K562 (cell line): Measurements from ENCODE around the gene SPRN. TPM values are rescaled to one million over a fixed set of nuclear protein-coding genes. Genes with fewer than 3 reads are reported as not detected.

Experiments used
- ATAC-seq: fragments of 200-7000 bp; cut with Tn5 transposase; 3 replicates; pipeline ENCODE4 v1.9.1; 2020; ENCODE audit warnings: moderate library complexity
- BruUV-seq: library from RNA; stranded (reverse); fragments of 400-500 nt; replicated peaks from 2 replicates; lab custom pipeline; 2021; lab: Mats Ljungman, UMichigan
- CTCF ChIA-PET: fragments of 300-600 bp; formaldehyde crosslinking; extraction: SDS; loops from one replicate; lab custom pipeline; 2021; ENCODE audit warnings: low intra/inter-chr PET ratio; lab: Yijun Ruan, JAX
- POLR2A ChIA-PET: fragments of 300-600, 350-650 bp; sonication (Branson Sonifier 250); formaldehyde crosslinking; extraction: SDS; loops from one replicate; lab custom pipeline; 2021; ENCODE audit warnings: antibody characterized with exemption, inconsistent platforms; lab: Yijun Ruan, JAX
- DNase-seq, 4 experiments: peaks; one replicate each; pipeline versions ENCODE4 v3.0.0 to v3.0.0-alpha.2; 2011 to 2018; ENCODE audit warnings: low spot score in 3 of 4, mixed read lengths in 3 of 4; ENCODE audit errors: extremely low read depth in 1 of 4
- FAIRE-seq: peaks from 2 replicates; lab custom pipeline; 2011; peaks lifted over from hg19 to GRCh38; lab: Jason Lieb, UNC
- H2AFZ ChIP-seq: 2 replicates; pipeline ENCODE4 v1.6.0; 2011; ENCODE audit warnings: low read depth, low read length, control low read depth, inconsistent platforms
- H3K27ac ChIP-seq: fragments of 200-600 bp; 3 replicates; pipeline ENCODE4 v1.8.0; 2011; ENCODE audit warnings: low read depth, mild to moderate bottlenecking, control low read depth, inconsistent platforms, low read length, moderate library complexity, mixed read lengths; ENCODE audit errors: extremely low read depth
- H3K27me3 ChIP-seq, 2 experiments: fragments of 300-600 bp in 1 of 2; 2 replicates in 1 of 2; 3 replicates in 1 of 2; pipeline versions ENCODE4 v1.6.0 to v1.8.0; 2011; ENCODE audit warnings: inconsistent platforms in 2 of 2, low read length in 2 of 2, mild to moderate bottlenecking in 1 of 2, mixed read lengths in 1 of 2, moderate library complexity in 1 of 2; ENCODE audit not compliant: control insufficient read depth in 2 of 2, insufficient read depth in 2 of 2
- H3K36me3 ChIP-seq: fragments of 300-600 bp; 3 replicates; pipeline ENCODE4 v1.8.0; 2011; ENCODE audit warnings: mild to moderate bottlenecking, low read length, inconsistent platforms; ENCODE audit not compliant: control insufficient read depth, insufficient read depth
- H3K4me1 ChIP-seq, 2 experiments: fragments of 200-600 bp in 1 of 2; replicated peaks in 1 of 2; 2 replicates in 1 of 2; 3 replicates in 1 of 2; pipeline versions ENCODE4 v1.5.1 to v1.8.0; 2011; ENCODE audit warnings: inconsistent platforms in 2 of 2, low read length in 2 of 2, mild to moderate bottlenecking in 1 of 2, mixed read lengths in 1 of 2, moderate library complexity in 1 of 2; ENCODE audit not compliant: control insufficient read depth in 2 of 2, insufficient read depth in 2 of 2
- H3K4me2 ChIP-seq: 2 replicates; pipeline ENCODE4 v1.6.1; 2011; ENCODE audit warnings: low read length, control low read depth, inconsistent platforms, mixed read lengths; ENCODE audit not compliant: insufficient read depth
- H3K4me3 ChIP-seq: fragments of 200-600 bp; sonication (generic), shearing (Covaris generic); 2 replicates; pipeline ENCODE4 v1.5.1; 2016; ENCODE audit warnings: control low read depth, inconsistent platforms
- H3K79me2 ChIP-seq: fragments of 200-600 bp; 3 replicates; pipeline ENCODE4 v1.8.0; 2011; ENCODE audit warnings: low read length, inconsistent platforms; ENCODE audit not compliant: control insufficient read depth, insufficient read depth
- H3K9ac ChIP-seq, 2 experiments: 2 replicates each; pipeline versions ENCODE4 v1.6.0 to v1.6.1; 2011; ENCODE audit warnings: low read depth in 2 of 2, low read length in 2 of 2, control low read depth in 1 of 2, inconsistent platforms in 1 of 2, mild to moderate bottlenecking in 1 of 2, mixed read lengths in 1 of 2; ENCODE audit not compliant: insufficient read depth in 1 of 2
- H3K9me1 ChIP-seq: one replicate; pipeline ENCODE4 v1.6.0; 2011; ENCODE audit warnings: inconsistent platforms, mild to moderate bottlenecking, low read length, moderate library complexity; ENCODE audit not compliant: control insufficient read depth, insufficient read depth
- H3K9me3 ChIP-seq: replicated peaks from 2 replicates; pipeline ENCODE4 v1.5.1; 2011; ENCODE audit warnings: low read depth, low read length, inconsistent platforms; ENCODE audit not compliant: control insufficient read depth, insufficient read depth
- H4K20me1 ChIP-seq: replicated peaks from 2 replicates; pipeline ENCODE4 v1.6.1; 2011; ENCODE audit warnings: low read length, inconsistent platforms, mixed read lengths; ENCODE audit not compliant: control insufficient read depth, insufficient read depth
- EP300 ChIP-seq: IDR thresholded peaks from 2 replicates; pipeline ENCODE4 v1.6.1; 2012; ENCODE audit warnings: low read length, improper control_type of control experiment
- GABPB2 ChIP-seq: fragments of 250-450 bp; sonication (Bioruptor Pico); conservative IDR thresholded peaks from 2 replicates; pipeline ENCODE4 v1.5.1; 2021; ENCODE audit warnings: mild to moderate bottlenecking
- HNRNPL ChIP-seq: fragments of 200-400 bp; formaldehyde crosslinking; IDR thresholded peaks from 2 replicates; pipeline ENCODE4 v1.6.1; 2017; ENCODE audit warnings: low read depth, mild to moderate bottlenecking, low read length
- POLR2AphosphoS2 ChIP-seq: IDR thresholded peaks from 2 replicates; pipeline ENCODE4 v1.6.1; 2012; ENCODE audit warnings: low read length, improper control_type of control experiment
- PRMT5 ChIP-seq: sonication (generic); formaldehyde crosslinking; IDR thresholded peaks from 2 replicates; pipeline ENCODE4 v1.5.0; 2020; ENCODE audit warnings: missing genetic modification reagents
- PTTG1 ChIP-seq: fragments of 450-650 bp; IDR thresholded peaks from 2 replicates; pipeline ENCODE4 v1.6.1; 2016; ENCODE audit warnings: low read depth, mild to moderate bottlenecking, missing genetic modification characterization, missing compliant biosample characterization
- SLC30A9 ChIP-seq: fragments of 250-450 bp; sonication (Bioruptor Pico); IDR thresholded peaks from 2 replicates; pipeline ENCODE4 v1.8.0; 2022; ENCODE audit warnings: mild to moderate bottlenecking, moderate library complexity
- TRIM28 ChIP-seq: fragments of 450-650 bp; IDR thresholded peaks from 2 replicates; pipeline ENCODE4 v1.6.1; 2017
- U2AF2 ChIP-seq: fragments of 200-400 bp; formaldehyde crosslinking; optimal IDR thresholded peaks from 2 replicates; pipeline ENCODE3; 2017; ENCODE audit warnings: low read depth, mild to moderate bottlenecking, low read length
- WGBS: fragments of 100-300 bp; shearing (Covaris generic); methylation state at CpG from one replicate; pipeline ENCODE4 v1.1.6; 2016; ENCODE audit warnings: low coverage, mixed read lengths; ENCODE audit not compliant: insufficient coverage; ENCODE audit errors: missing lambda C conversion rate; 5-methylcytosine and 5-hydroxymethylcytosine counted together
- in situ Hi-C: fragments of 300-500 bp; cut with MboI; formaldehyde crosslinking; loops from 4 replicates; pipeline ENCODE4 v1.15.0; 2018; ENCODE audit warnings: inconsistent platforms, mixed read lengths
- intact Hi-C: fragments of 100-400 bp; cut with micrococcal nuclease; formaldehyde crosslinking; loops from 2 replicates; pipeline ENCODE4 v1.14.2; 2022
- polyA plus RNA-seq, 8 experiments: library from polyadenylated mRNA; depleted of rRNA in 4 of 8; stranded (reverse) in 5 of 8; unstranded in 3 of 8; fragments of >200 nt; fragmentation: Nextera tagmentation in 2 of 8; fragmentation: Illumina TruSeq in 1 of 8; extraction: Ambion mirVana in 2 of 8; extraction: Trizol in 1 of 8; gene quantifications; 2 replicates each; pipeline versions ENCODE4 v1.2.1 to v1.2.3, GENCODE V29; 2011 to 2014; ENCODE audit warnings: inconsistent platforms in 1 of 8, missing spikeins in 1 of 8
- total RNA-seq, 7 experiments: library from RNA; depleted of rRNA in 6 of 7; stranded (reverse); fragments of >200 nt in 6 of 7; fragmentation: Illumina TruSeq in 2 of 7; extraction: Trizol in 2 of 7; gene quantifications; 2 replicates each; pipeline versions ENCODE4 v1.2.1 to v1.2.3, GENCODE V29; 2011 to 2021; ENCODE audit warnings: low replicate concordance in 1 of 7

The SPRN gene
- total and polyA plus RNA-seq, 9 of the 15 experiments (the other 6 are each of a cell fraction or from before 2014, with no cell fraction given): 0.04 TPM; not detected in 8

GRCh38 chr10:133397938-133398337, 26.5 kb downstream of the SPRN start:
- H3K9me1 ChIP-seq: no peaks in the 10 kb centered on the region
- H4K20me1 ChIP-seq: no peaks in the 10 kb centered on the region
- BruUV-seq: no TSS peak
- 96% methylated on average over 6 of the region's 7 CpGs for WGBS
- H3K79me2 ChIP-seq: peaks cover 20% of the 10 kb centered on the region
- DNase-seq (no peak), ATAC-seq (no peak), FAIRE-seq (no peak)
- no peaks in the 10 kb centered on the region for H3K27me3 ChIP-seq
- intact Hi-C loops: loop anchor here (10.0 kb wide), 1 partner anchor 73 kb away; no protein-coding TSS in a partner anchor
- ChIA-PET CTCF (no interaction called here), POLR2A (interaction anchor here (0.7 kb wide), 1 partner anchor 8 kb away, joined by 3 read pairs; no protein-coding TSS in a partner anchor)
- H3K9ac ChIP-seq: no peak overlapping the region
- H3K9me3 ChIP-seq: no peaks in the 10 kb centered on the region
- no peak overlapping the region for H3K4me2 ChIP-seq
- H3K4me3 ChIP-seq: no peak overlapping the region
- no peak overlapping the region for H3K27ac ChIP-seq
- TF ChIP-seq PRMT5 (CRISPR knock-in tag): no peak
- TF ChIP-seq, all 486 proteins: peak for 0
- no peak overlapping the region for H2AFZ ChIP-seq
- H3K36me3 ChIP-seq: peaks cover 46% of the 10 kb centered on the region; the same call in 2 of the 3 replicates
- in situ Hi-C loops: no loop called here
- H3K4me1 ChIP-seq: peaks cover 5 to 34% of the 10 kb centered on the region in 2 experiments; a peak in 4 of 5 replicates

- peak overlapping the region; percentile 37 to 99; a peak in 3 of 4 replicates for H3K9ac ChIP-seq
- H3K9me3 ChIP-seq: no peaks in the 10 kb centered on the region
- no peak overlapping the region for H3K4me3 ChIP-seq
- in situ Hi-C loops (no loop called here), intact Hi-C loops (loop anchor here (10.0 kb wide), 1 partner anchor 71 kb away; no protein-coding TSS in a partner anchor)
- H2AFZ ChIP-seq: no peak overlapping the region; the same call in 1 of the 2 replicates
- H4K20me1 ChIP-seq: no peaks in the 10 kb centered on the region
- DNase-seq (no peak), ATAC-seq (no peak), FAIRE-seq (no peak)
- peaks cover 6 to 46% of the 10 kb centered on the region in 2 experiments; a peak in 4 of 5 replicates for H3K4me1 ChIP-seq
- H3K79me2 ChIP-seq: peaks cover 20% of the 10 kb centered on the region
- no peaks in the 10 kb centered on the region for H3K9me1 ChIP-seq
- TF ChIP-seq TRIM28: no peak
- no peak for TF ChIP-seq SLC30A9 (CRISPR knock-in tag)
- no peak for TF ChIP-seq GABPB2 (CRISPR knock-in tag)
- no peak for TF ChIP-seq HNRNPL
- no peak for TF ChIP-seq U2AF2
- no peak for TF ChIP-seq PTTG1 (tag)
- TF ChIP-seq EP300: no peak
- TF ChIP-seq POLR2AphosphoS2: no peak
- no peak overlapping the region for H3K27ac ChIP-seq
- H3K36me3 ChIP-seq: peaks cover 31% of the 10 kb centered on the region; the same call in 1 of the 3 replicates
- CTCF ChIA-PET: no interaction called here
- BruUV-seq: no TSS peak
- H3K4me2 ChIP-seq: peak overlapping the region; percentile 87; the same call in 1 of the 2 replicates
- 97% methylated on average over 15 of the region's 19 CpGs for WGBS
- POLR2A ChIA-PET: interaction anchor here (0.6 kb wide), 1 partner anchor 346 kb away, joined by 4 read pairs; no protein-coding TSS in a partner anchor
- no peaks in the 10 kb centered on the region for H3K27me3 ChIP-seq
These were observed 28.3 kb downstream of the SPRN start for GRCh38 chr10:133396035-133396624.
